K562 (cell line): Measurements from ENCODE around the gene SEC14L2. TPM values are rescaled to one million over a fixed set of nuclear protein-coding genes. Genes with fewer than 3 reads are reported as not detected.

Experiments
- ATAC-seq: fragments of 200-7000 bp; cut with Tn5 transposase; 3 replicates; pipeline ENCODE4 v1.9.1; 2020; ENCODE audit warnings: moderate library complexity
- BruUV-seq: library from RNA; stranded (reverse); fragments of 400-500 nt; replicated peaks from 2 replicates; lab custom pipeline; 2021; lab: Mats Ljungman, UMichigan
- CTCF ChIA-PET: fragments of 300-600 bp; formaldehyde crosslinking; extraction: SDS; loops from one replicate; lab custom pipeline; 2021; ENCODE audit warnings: low intra/inter-chr PET ratio; lab: Yijun Ruan, JAX
- POLR2A ChIA-PET: fragments of 300-600, 350-650 bp; sonication (Branson Sonifier 250); formaldehyde crosslinking; extraction: SDS; loops from one replicate; lab custom pipeline; 2021; ENCODE audit warnings: antibody characterized with exemption, inconsistent platforms; lab: Yijun Ruan, JAX
- DNase-seq, 4 experiments: peaks; one replicate each; pipeline versions ENCODE4 v3.0.0 to v3.0.0-alpha.2; 2011 to 2018; ENCODE audit warnings: low spot score in 3 of 4, mixed read lengths in 3 of 4; ENCODE audit errors: extremely low read depth in 1 of 4
- FAIRE-seq: peaks from 2 replicates; lab custom pipeline; 2011; peaks lifted over from hg19 to GRCh38; lab: Jason Lieb, UNC
- H2AFZ ChIP-seq: 2 replicates; pipeline ENCODE4 v1.6.0; 2011; ENCODE audit warnings: low read depth, low read length, control low read depth, inconsistent platforms
- H3K27ac ChIP-seq: fragments of 200-600 bp; 3 replicates; pipeline ENCODE4 v1.8.0; 2011; ENCODE audit warnings: low read depth, mild to moderate bottlenecking, control low read depth, inconsistent platforms, low read length, moderate library complexity, mixed read lengths; ENCODE audit errors: extremely low read depth
- H3K27me3 ChIP-seq, 2 experiments: fragments of 300-600 bp in 1 of 2; 2 replicates in 1 of 2; 3 replicates in 1 of 2; pipeline versions ENCODE4 v1.6.0 to v1.8.0; 2011; ENCODE audit warnings: inconsistent platforms in 2 of 2, low read length in 2 of 2, mild to moderate bottlenecking in 1 of 2, mixed read lengths in 1 of 2, moderate library complexity in 1 of 2; ENCODE audit not compliant: control insufficient read depth in 2 of 2, insufficient read depth in 2 of 2
- H3K36me3 ChIP-seq: fragments of 300-600 bp; 3 replicates; pipeline ENCODE4 v1.8.0; 2011; ENCODE audit warnings: mild to moderate bottlenecking, low read length, inconsistent platforms; ENCODE audit not compliant: control insufficient read depth, insufficient read depth
- H3K4me1 ChIP-seq, 2 experiments: fragments of 200-600 bp in 1 of 2; replicated peaks in 1 of 2; 2 replicates in 1 of 2; 3 replicates in 1 of 2; pipeline versions ENCODE4 v1.5.1 to v1.8.0; 2011; ENCODE audit warnings: inconsistent platforms in 2 of 2, low read length in 2 of 2, mild to moderate bottlenecking in 1 of 2, mixed read lengths in 1 of 2, moderate library complexity in 1 of 2; ENCODE audit not compliant: control insufficient read depth in 2 of 2, insufficient read depth in 2 of 2
- H3K4me2 ChIP-seq: 2 replicates; pipeline ENCODE4 v1.6.1; 2011; ENCODE audit warnings: low read length, control low read depth, inconsistent platforms, mixed read lengths; ENCODE audit not compliant: insufficient read depth
- H3K4me3 ChIP-seq: fragments of 200-600 bp; sonication (generic), shearing (Covaris generic); 2 replicates; pipeline ENCODE4 v1.5.1; 2016; ENCODE audit warnings: control low read depth, inconsistent platforms
- H3K79me2 ChIP-seq: fragments of 200-600 bp; 3 replicates; pipeline ENCODE4 v1.8.0; 2011; ENCODE audit warnings: low read length, inconsistent platforms; ENCODE audit not compliant: control insufficient read depth, insufficient read depth
- H3K9ac ChIP-seq, 2 experiments: 2 replicates each; pipeline versions ENCODE4 v1.6.0 to v1.6.1; 2011; ENCODE audit warnings: low read depth in 2 of 2, low read length in 2 of 2, control low read depth in 1 of 2, inconsistent platforms in 1 of 2, mild to moderate bottlenecking in 1 of 2, mixed read lengths in 1 of 2; ENCODE audit not compliant: insufficient read depth in 1 of 2
- H3K9me1 ChIP-seq: one replicate; pipeline ENCODE4 v1.6.0; 2011; ENCODE audit warnings: inconsistent platforms, mild to moderate bottlenecking, low read length, moderate library complexity; ENCODE audit not compliant: control insufficient read depth, insufficient read depth
- H3K9me3 ChIP-seq: replicated peaks from 2 replicates; pipeline ENCODE4 v1.5.1; 2011; ENCODE audit warnings: low read depth, low read length, inconsistent platforms; ENCODE audit not compliant: control insufficient read depth, insufficient read depth
- H4K20me1 ChIP-seq: replicated peaks from 2 replicates; pipeline ENCODE4 v1.6.1; 2011; ENCODE audit warnings: low read length, inconsistent platforms, mixed read lengths; ENCODE audit not compliant: control insufficient read depth, insufficient read depth
- ARID2 ChIP-seq: fragments of 450-650 bp; IDR thresholded peaks from 2 replicates; pipeline ENCODE4 v1.6.1; 2017; ENCODE audit warnings: antibody characterized with exemption, mild to moderate bottlenecking
- BCL6 ChIP-seq: fragments of 250-450 bp; sonication (Bioruptor Pico); IDR thresholded peaks from 2 replicates; pipeline ENCODE4 v1.4.0; 2020
- ERF ChIP-seq: fragments of 450-650 bp; formaldehyde crosslinking; IDR thresholded peaks from 2 replicates; pipeline ENCODE4 v1.4.0; 2020; ENCODE audit warnings: mild to moderate bottlenecking, mixed read lengths
- HDAC3 ChIP-seq: fragments of 450-650 bp; IDR thresholded peaks from 2 replicates; pipeline ENCODE4 v1.6.1; 2018; ENCODE audit warnings: borderline replicate concordance, mild to moderate bottlenecking, moderate library complexity; ENCODE audit not compliant: partially characterized antibody
- MTA3 ChIP-seq: fragments of 450-650 bp; formaldehyde crosslinking; IDR thresholded peaks from 2 replicates; pipeline ENCODE4 v1.6.1; 2017; ENCODE audit warnings: mild to moderate bottlenecking, borderline replicate concordance
- PTBP1 ChIP-seq: fragments of 200-400 bp; formaldehyde crosslinking; IDR thresholded peaks from 2 replicates; pipeline ENCODE4 v1.6.1; 2017; ENCODE audit warnings: low read depth, low read length
- SRF ChIP-seq, 2 experiments: fragments of 250-450, 450-650 bp in 1 of 2; sonication (Bioruptor Pico) in 1 of 2; sonication (generic) in 1 of 2; formaldehyde crosslinking; IDR thresholded peaks; 2 replicates each; pipeline versions ENCODE4 v1.5.0 to v1.5.1; 2020 to 2022; ENCODE audit warnings: mild to moderate bottlenecking in 1 of 2, missing genetic modification reagents in 1 of 2
- U2AF1 ChIP-seq: fragments of 200-400 bp; formaldehyde crosslinking; optimal IDR thresholded peaks from 2 replicates; pipeline ENCODE3; 2017; ENCODE audit warnings: mild to moderate bottlenecking, low read depth, low read length, moderate library complexity
- ZFX ChIP-seq: sonication (generic); formaldehyde crosslinking; IDR thresholded peaks from 2 replicates; pipeline ENCODE4 v1.8.0; 2022; ENCODE audit warnings: mild to moderate bottlenecking, missing genetic modification reagents, moderate library complexity
- ZNF274 ChIP-seq: IDR thresholded peaks from 2 replicates; pipeline ENCODE4 v1.6.1; 2011; ENCODE audit warnings: low read depth, mild to moderate bottlenecking, low read length, moderate library complexity, borderline replicate concordance
- ZNF282 ChIP-seq: sonication (generic); formaldehyde crosslinking; IDR thresholded peaks from 2 replicates; pipeline ENCODE4 v1.8.1; 2023; ENCODE audit warnings: missing genetic modification reagents
- ZNF436 ChIP-seq: fragments of 250-450, 450-650 bp; sonication (Bioruptor Pico); formaldehyde crosslinking; IDR thresholded peaks from 2 replicates; pipeline ENCODE4 v1.7.0; 2020; ENCODE audit warnings: mild to moderate bottlenecking
- WGBS: fragments of 100-300 bp; shearing (Covaris generic); methylation state at CpG from one replicate; pipeline ENCODE4 v1.1.6; 2016; ENCODE audit warnings: low coverage, mixed read lengths; ENCODE audit not compliant: insufficient coverage; ENCODE audit errors: missing lambda C conversion rate; 5-methylcytosine and 5-hydroxymethylcytosine counted together
- in situ Hi-C: fragments of 300-500 bp; cut with MboI; formaldehyde crosslinking; loops from 4 replicates; pipeline ENCODE4 v1.15.0; 2018; ENCODE audit warnings: inconsistent platforms, mixed read lengths
- intact Hi-C: fragments of 100-400 bp; cut with micrococcal nuclease; formaldehyde crosslinking; loops from 2 replicates; pipeline ENCODE4 v1.14.2; 2022
- polyA plus RNA-seq, 8 experiments: library from polyadenylated mRNA; depleted of rRNA in 4 of 8; stranded (reverse) in 5 of 8; unstranded in 3 of 8; fragments of >200 nt; fragmentation: Nextera tagmentation in 2 of 8; fragmentation: Illumina TruSeq in 1 of 8; extraction: Ambion mirVana in 2 of 8; extraction: Trizol in 1 of 8; gene quantifications; 2 replicates each; pipeline versions ENCODE4 v1.2.1 to v1.2.3, GENCODE V29; 2011 to 2014; ENCODE audit warnings: inconsistent platforms in 1 of 8, missing spikeins in 1 of 8
- total RNA-seq, 7 experiments: library from RNA; depleted of rRNA in 6 of 7; stranded (reverse); fragments of >200 nt in 6 of 7; fragmentation: Illumina TruSeq in 2 of 7; extraction: Trizol in 2 of 7; gene quantifications; 2 replicates each; pipeline versions ENCODE4 v1.2.1 to v1.2.3, GENCODE V29; 2011 to 2021; ENCODE audit warnings: low replicate concordance in 1 of 7
- TF ChIP-seq, protein P1 (sequence below), 2 experiments: IDR thresholded peaks in 1 of 2; conservative IDR thresholded peaks in 1 of 2; 2 replicates each; pipeline ENCODE4 v1.6.1; 2016; ENCODE audit warnings: low read depth in 2 of 2, mild to moderate bottlenecking in 1 of 2, missing compliant biosample characterization in 1 of 2, missing genetic modification characterization in 1 of 2, moderate library complexity in 1 of 2
- TF ChIP-seq, protein P2 (sequence below), 2 experiments: fragments of 450-650 bp; IDR thresholded peaks; 2 replicates each; pipeline ENCODE4 v1.6.1; 2018; ENCODE audit warnings: mild to moderate bottlenecking in 2 of 2, low read depth in 1 of 2; ENCODE audit not compliant: partially characterized antibody in 2 of 2

Gene SEC14L2
- total and polyA plus RNA-seq, 9 of the 15 experiments (the other 6 are each of a cell fraction or from before 2014, with no cell fraction given), result 0.03 to 0.17 (median 0.10) TPM

DNA sequence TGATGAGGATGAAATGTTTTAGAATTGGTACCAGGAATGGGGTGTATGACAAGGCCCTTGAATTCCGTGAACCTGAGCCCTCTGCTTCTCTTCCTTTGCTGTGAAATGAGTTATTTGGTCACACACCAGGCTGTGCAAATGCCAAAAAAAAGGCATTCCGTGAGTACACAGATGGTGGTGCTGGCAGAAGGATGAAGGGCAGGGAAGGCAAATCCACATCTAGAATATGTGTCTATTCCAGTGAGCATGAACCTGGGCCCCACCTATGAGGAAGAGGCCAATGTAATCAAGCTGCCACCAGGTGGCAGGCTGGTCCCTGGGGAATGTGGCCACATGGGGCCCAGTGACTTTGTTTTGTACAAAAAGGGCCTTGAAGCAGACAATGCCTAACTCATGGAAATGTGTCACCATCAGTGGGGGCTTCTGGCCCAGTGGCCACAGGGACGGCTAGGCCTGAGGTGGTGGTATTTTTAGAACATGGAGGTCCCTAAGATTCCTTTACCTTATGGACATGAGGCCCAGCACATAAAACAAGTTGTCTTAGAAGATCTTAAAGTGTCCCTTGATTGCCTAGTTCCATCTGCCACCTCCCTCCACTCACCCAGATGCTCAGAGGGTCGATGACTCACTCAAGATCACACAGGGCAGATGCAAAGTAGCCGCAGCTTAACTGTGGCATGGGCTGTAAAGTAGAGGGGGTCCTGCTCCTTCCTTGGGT is 5.7 kb upstream of the SEC14L2 start:
- H3K9ac ChIP-seq, result no peak overlapping the region; a peak in 1 of 4 replicates
- ATAC-seq, result peak; percentile 78
- H4K20me1 ChIP-seq, result no peaks in the 10 kb centered on the region
- FAIRE-seq, result peak; percentile 94
- H3K79me2 ChIP-seq, result no peaks in the 10 kb centered on the region
- no peaks in the 10 kb centered on the region for H3K27me3 ChIP-seq
- peak overlapping the region; percentile 41 for H2AFZ ChIP-seq
- peak overlapping the region; percentile 48 for H3K27ac ChIP-seq
- intact Hi-C loops, result loop anchor here (1.0 to 5.0 kb wide), 4 partner anchors 35 to 366 kb away; no protein-coding TSS in a partner anchor
- no peaks in the 10 kb centered on the region for H3K36me3 ChIP-seq
- H3K9me1 ChIP-seq, result no peaks in the 10 kb centered on the region
- peaks cover 8% of the 10 kb centered on the region; the same call in 1 of the 2 replicates for H3K9me3 ChIP-seq
- in situ Hi-C loops, result loop anchor here (5.0 to 25.0 kb wide), 5 partner anchors 36 to 364 kb away; partner anchors contain the start of genes MTFP1 and OSM
- no peak overlapping the region for H3K4me3 ChIP-seq
- WGBS, result 9% methylated on average over 4 of the region's 5 CpGs
- H3K4me2 ChIP-seq, result 0 out of 2 replicates have a peak overlapping the region, but pooled peaks have one; percentile 6
- ChIA-PET CTCF (interaction anchor here (0.5 to 2.2 kb wide), 9 partner anchors 34 to 529 kb away, joined by 3 to 24 read pairs (median 4); no protein-coding TSS in a partner anchor), POLR2A (interaction anchor here (0.9 to 1.8 kb wide), 3 partner anchors 19 to 103 kb away, joined by 3 to 4 read pairs (median 4); no protein-coding TSS in a partner anchor)
- no TSS peak for BruUV-seq
- peaks cover 12 to 37% of the 10 kb centered on the region in 2 experiments; a peak in 4 of 5 replicates for H3K4me1 ChIP-seq
- DNase-seq, result peak; percentile 52 to 88 (median 63)
- no peak for TF ChIP-seq ERF
- TF ChIP-seq, protein P1, sequence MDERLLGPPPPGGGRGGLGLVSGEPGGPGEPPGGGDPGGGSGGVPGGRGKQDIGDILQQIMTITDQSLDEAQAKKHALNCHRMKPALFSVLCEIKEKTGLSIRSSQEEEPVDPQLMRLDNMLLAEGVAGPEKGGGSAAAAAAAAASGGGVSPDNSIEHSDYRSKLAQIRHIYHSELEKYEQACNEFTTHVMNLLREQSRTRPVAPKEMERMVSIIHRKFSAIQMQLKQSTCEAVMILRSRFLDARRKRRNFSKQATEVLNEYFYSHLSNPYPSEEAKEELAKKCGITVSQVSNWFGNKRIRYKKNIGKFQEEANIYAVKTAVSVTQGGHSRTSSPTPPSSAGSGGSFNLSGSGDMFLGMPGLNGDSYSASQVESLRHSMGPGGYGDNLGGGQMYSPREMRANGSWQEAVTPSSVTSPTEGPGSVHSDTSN (CRISPR knock-in tag; IDR thresholded peaks at IDR 0.05; ENCODE audit: low read depth), result no peak
- TF ChIP-seq, protein P1 (tag; conservative IDR thresholded peaks at IDR 0.05; ENCODE audit: low read depth), result no peak
- TF ChIP-seq, protein P2, sequence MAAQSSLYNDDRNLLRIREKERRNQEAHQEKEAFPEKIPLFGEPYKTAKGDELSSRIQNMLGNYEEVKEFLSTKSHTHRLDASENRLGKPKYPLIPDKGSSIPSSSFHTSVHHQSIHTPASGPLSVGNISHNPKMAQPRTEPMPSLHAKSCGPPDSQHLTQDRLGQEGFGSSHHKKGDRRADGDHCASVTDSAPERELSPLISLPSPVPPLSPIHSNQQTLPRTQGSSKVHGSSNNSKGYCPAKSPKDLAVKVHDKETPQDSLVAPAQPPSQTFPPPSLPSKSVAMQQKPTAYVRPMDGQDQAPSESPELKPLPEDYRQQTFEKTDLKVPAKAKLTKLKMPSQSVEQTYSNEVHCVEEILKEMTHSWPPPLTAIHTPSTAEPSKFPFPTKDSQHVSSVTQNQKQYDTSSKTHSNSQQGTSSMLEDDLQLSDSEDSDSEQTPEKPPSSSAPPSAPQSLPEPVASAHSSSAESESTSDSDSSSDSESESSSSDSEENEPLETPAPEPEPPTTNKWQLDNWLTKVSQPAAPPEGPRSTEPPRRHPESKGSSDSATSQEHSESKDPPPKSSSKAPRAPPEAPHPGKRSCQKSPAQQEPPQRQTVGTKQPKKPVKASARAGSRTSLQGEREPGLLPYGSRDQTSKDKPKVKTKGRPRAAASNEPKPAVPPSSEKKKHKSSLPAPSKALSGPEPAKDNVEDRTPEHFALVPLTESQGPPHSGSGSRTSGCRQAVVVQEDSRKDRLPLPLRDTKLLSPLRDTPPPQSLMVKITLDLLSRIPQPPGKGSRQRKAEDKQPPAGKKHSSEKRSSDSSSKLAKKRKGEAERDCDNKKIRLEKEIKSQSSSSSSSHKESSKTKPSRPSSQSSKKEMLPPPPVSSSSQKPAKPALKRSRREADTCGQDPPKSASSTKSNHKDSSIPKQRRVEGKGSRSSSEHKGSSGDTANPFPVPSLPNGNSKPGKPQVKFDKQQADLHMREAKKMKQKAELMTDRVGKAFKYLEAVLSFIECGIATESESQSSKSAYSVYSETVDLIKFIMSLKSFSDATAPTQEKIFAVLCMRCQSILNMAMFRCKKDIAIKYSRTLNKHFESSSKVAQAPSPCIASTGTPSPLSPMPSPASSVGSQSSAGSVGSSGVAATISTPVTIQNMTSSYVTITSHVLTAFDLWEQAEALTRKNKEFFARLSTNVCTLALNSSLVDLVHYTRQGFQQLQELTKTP (IDR thresholded peaks at IDR 0.05; ENCODE audit: low read depth in 1 of 2, partially characterized antibody in 2 of 2), result no peak
- no peak for TF ChIP-seq U2AF1
- no peak for TF ChIP-seq SRF (CRISPR knock-in tag; IDR thresholded peaks at IDR 0.05)
- TF ChIP-seq ZNF436 (CRISPR knock-in tag), result no peak
- peak; percentile 76 for TF ChIP-seq ARID2
- no peak for TF ChIP-seq PTBP1
- TF ChIP-seq MTA3, result 0 out of 2 replicates have a peak, but pooled peaks have one; percentile 28
- TF ChIP-seq HDAC3, result no peak
- TF ChIP-seq ZNF282 (CRISPR knock-in tag), result no peak
- peak; percentile 44 for TF ChIP-seq ZFX (CRISPR knock-in tag)
- TF ChIP-seq ZNF274, result no peak
- no peak for TF ChIP-seq BCL6 (CRISPR knock-in tag)
